ENCODE measurements around the gene PRLR.

Gene PRLR

DNA sequence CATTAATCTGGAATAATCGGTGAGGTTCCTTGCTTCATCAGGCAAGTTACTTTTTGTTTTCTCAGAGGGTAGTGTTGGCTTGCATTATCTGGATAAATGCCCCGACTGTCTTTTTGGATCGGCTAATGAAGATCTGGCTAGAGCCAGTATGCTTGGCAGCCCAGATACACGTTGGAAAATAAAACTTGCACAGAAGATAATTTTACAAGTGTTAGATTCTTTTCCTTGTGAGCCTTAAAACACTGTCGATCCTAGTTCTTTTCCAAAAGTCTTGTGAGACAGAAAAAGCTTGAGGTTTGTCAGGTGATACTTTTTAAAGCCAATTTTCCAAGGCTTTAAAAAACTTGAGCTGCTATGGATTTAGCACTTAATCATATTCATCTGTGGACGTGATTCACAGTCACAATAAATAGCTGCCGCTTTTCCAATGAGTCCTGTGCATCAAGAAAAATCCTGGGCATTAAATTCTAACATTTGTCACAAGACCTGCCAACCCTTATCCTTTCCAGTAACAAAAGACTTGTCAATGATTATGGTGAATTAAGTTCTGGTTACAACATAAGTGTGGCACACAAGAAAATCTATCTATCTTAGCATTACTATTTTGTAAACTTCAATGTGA is 68.5 kb downstream of the PRLR start:
- DNase-seq (no peak), ATAC-seq (ENCODE audit: insufficient read depth, low read depth) (no peak)
- no peak overlapping the region for H3K27ac ChIP-seq (ENCODE audit: low read length)
- H2AFZ ChIP-seq (ENCODE audit: low read depth, low read length): no peak overlapping the region
- no peak overlapping the region for H3K9ac ChIP-seq (ENCODE audit: low read depth, low read length)
- no peak overlapping the region for H3K4me3 ChIP-seq (ENCODE audit: low read depth in 1 of 2, low read length in 2 of 2)
- H4K20me1 ChIP-seq (ENCODE audit: insufficient read depth, low read length): no peaks in the 10 kb centered on the region
- H3K79me2 ChIP-seq (ENCODE audit: insufficient read depth, low read length): no peaks in the 10 kb centered on the region
- no peaks in the 10 kb centered on the region for H3K9me3 ChIP-seq (ENCODE audit: insufficient read depth, low read length, severe bottlenecking)
- H3K4me1 ChIP-seq (ENCODE audit: insufficient read depth, low read length): no peaks in the 10 kb centered on the region
- TF ChIP-seq, protein P1, sequence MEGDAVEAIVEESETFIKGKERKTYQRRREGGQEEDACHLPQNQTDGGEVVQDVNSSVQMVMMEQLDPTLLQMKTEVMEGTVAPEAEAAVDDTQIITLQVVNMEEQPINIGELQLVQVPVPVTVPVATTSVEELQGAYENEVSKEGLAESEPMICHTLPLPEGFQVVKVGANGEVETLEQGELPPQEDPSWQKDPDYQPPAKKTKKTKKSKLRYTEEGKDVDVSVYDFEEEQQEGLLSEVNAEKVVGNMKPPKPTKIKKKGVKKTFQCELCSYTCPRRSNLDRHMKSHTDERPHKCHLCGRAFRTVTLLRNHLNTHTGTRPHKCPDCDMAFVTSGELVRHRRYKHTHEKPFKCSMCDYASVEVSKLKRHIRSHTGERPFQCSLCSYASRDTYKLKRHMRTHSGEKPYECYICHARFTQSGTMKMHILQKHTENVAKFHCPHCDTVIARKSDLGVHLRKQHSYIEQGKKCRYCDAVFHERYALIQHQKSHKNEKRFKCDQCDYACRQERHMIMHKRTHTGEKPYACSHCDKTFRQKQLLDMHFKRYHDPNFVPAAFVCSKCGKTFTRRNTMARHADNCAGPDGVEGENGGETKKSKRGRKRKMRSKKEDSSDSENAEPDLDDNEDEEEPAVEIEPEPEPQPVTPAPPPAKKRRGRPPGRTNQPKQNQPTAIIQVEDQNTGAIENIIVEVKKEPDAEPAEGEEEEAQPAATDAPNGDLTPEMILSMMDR (IDR thresholded peaks at IDR 0.05; ENCODE audit: borderline replicate concordance, extremely low read depth, low read length, poor library complexity, severe bottlenecking): no peak
- no peak for TF ChIP-seq EZH2 (IDR thresholded peaks at IDR 0.05; ENCODE audit: borderline replicate concordance, low read depth, low read length, severe bottlenecking)
- peaks cover 4% of the 10 kb centered on the region for H3K27me3 ChIP-seq (ENCODE audit: insufficient read depth, low read length, poor library complexity)
- H3K4me2 ChIP-seq (ENCODE audit: insufficient read depth, low read length): no peak overlapping the region
- no peaks in the 10 kb centered on the region for H3K36me3 ChIP-seq (ENCODE audit: insufficient read depth, low read length)

DNA sequence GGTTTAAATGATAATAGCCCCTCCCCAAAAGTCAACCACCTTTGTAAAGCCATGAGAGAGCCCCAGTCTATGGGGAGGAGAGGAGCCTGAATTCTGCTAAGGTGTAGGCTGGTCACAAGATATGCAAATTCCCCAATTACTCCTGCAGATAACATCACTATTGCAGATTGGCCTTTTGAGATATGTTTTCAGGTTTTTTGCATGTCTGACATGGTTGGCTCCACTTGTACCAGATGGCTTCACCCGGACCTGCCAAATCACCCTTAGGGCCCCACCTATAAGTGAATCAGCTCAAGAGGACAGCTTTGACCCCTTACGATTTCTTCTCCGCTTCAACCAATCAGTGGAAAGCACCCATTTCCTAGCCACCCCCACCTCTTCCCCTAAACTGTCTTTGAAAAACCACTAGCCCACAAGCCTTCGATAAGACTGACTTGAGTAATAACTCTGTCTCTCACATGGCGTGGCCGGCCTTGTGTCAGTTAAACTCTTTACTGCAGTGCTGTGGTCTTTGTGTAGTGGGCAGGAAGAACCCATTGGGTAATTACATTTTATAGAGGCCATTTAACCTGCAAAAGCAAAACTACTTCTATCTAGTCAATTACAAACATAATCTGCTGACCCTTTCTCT is 69.7 kb downstream of the PRLR start:
- no peak overlapping the region for H3K4me2 ChIP-seq (ENCODE audit: insufficient read depth, low read length)
- no peak overlapping the region for H2AFZ ChIP-seq (ENCODE audit: low read depth, low read length)
- H3K4me1 ChIP-seq (ENCODE audit: insufficient read depth, low read length): no peaks in the 10 kb centered on the region
- H3K9me3 ChIP-seq (ENCODE audit: insufficient read depth, low read length, severe bottlenecking): no peaks in the 10 kb centered on the region
- no peaks in the 10 kb centered on the region for H4K20me1 ChIP-seq (ENCODE audit: insufficient read depth, low read length)
- H3K79me2 ChIP-seq (ENCODE audit: insufficient read depth, low read length): no peaks in the 10 kb centered on the region
- H3K4me3 ChIP-seq (ENCODE audit: low read depth in 1 of 2, low read length in 2 of 2): no peak overlapping the region
- no peak for DNase-seq
- H3K27ac ChIP-seq (ENCODE audit: low read length): no peak overlapping the region
- no peak for ATAC-seq (ENCODE audit: insufficient read depth, low read depth)
- no peak overlapping the region for H3K9ac ChIP-seq (ENCODE audit: low read depth, low read length)
- no peak for TF ChIP-seq EZH2 (IDR thresholded peaks at IDR 0.05; ENCODE audit: borderline replicate concordance, low read depth, low read length, severe bottlenecking)
- TF ChIP-seq, protein P1 (IDR thresholded peaks at IDR 0.05; ENCODE audit: borderline replicate concordance, extremely low read depth, low read length, poor library complexity, severe bottlenecking): no peak
- peaks cover 8% of the 10 kb centered on the region for H3K27me3 ChIP-seq (ENCODE audit: insufficient read depth, low read length, poor library complexity)
- no peaks in the 10 kb centered on the region for H3K36me3 ChIP-seq (ENCODE audit: insufficient read depth, low read length)

DNA sequence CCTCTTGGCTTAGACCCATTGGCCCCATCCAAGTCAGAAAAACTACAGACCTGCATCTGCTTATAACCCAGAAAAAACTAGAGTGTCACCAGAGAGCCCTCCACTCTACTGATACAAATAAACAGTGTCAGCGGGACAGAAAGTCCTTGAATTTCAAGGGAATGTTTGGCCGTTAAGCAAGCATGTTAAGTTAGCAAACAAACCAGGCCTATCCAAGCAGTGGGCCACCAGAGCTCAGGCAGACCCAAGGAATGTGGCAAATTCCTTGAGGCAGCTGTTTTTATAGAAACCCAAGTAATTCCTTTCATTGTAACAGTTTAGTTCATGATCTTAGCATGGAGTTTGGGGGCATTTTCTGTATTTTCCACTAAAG is 70.9 kb downstream of the PRLR start:
- H3K4me3 ChIP-seq (ENCODE audit: low read depth in 1 of 2, low read length in 2 of 2): no peak overlapping the region
- no peak for ATAC-seq (ENCODE audit: insufficient read depth, low read depth)

More for the DNA sequence above, 70.9 kb downstream of the PRLR start:
- H3K27me3 ChIP-seq (ENCODE audit: insufficient read depth, low read length, poor library complexity): peaks cover 8% of the 10 kb centered on the region
- no peak overlapping the region for H3K27ac ChIP-seq (ENCODE audit: low read length)
- TF ChIP-seq, protein P1 (IDR thresholded peaks at IDR 0.05; ENCODE audit: borderline replicate concordance, extremely low read depth, low read length, poor library complexity, severe bottlenecking): no peak
- no peak for TF ChIP-seq EZH2 (IDR thresholded peaks at IDR 0.05; ENCODE audit: borderline replicate concordance, low read depth, low read length, severe bottlenecking)
- no peaks in the 10 kb centered on the region for H3K4me1 ChIP-seq (ENCODE audit: insufficient read depth, low read length)
- H3K4me2 ChIP-seq (ENCODE audit: insufficient read depth, low read length): no peak overlapping the region
- H3K36me3 ChIP-seq (ENCODE audit: insufficient read depth, low read length): no peaks in the 10 kb centered on the region
- H3K79me2 ChIP-seq (ENCODE audit: insufficient read depth, low read length): no peaks in the 10 kb centered on the region
- H3K9me3 ChIP-seq (ENCODE audit: insufficient read depth, low read length, severe bottlenecking): no peaks in the 10 kb centered on the region
- no peaks in the 10 kb centered on the region for H4K20me1 ChIP-seq (ENCODE audit: insufficient read depth, low read length)
- no peak overlapping the region for H2AFZ ChIP-seq (ENCODE audit: low read depth, low read length)
- no peak for DNase-seq
- H3K9ac ChIP-seq (ENCODE audit: low read depth, low read length): no peak overlapping the region
